K562 (cell line): ENCODE measurements around the gene NEMF. TPM values are rescaled to one million over a fixed set of nuclear protein-coding genes. Genes with fewer than 3 reads are reported as not detected.

Experiments
- BCOR ChIP-seq: fragments of 450-650 bp; IDR thresholded peaks from 2 replicates; pipeline ENCODE4 v1.6.1; 2016
- BRF1 ChIP-seq: IDR thresholded peaks from 3 replicates; pipeline ENCODE4 v1.6.1; 2011; ENCODE audit warnings: borderline replicate concordance, mild to moderate bottlenecking; ENCODE audit not compliant: insufficient read length; ENCODE audit errors: extremely low read depth
- C11orf30 ChIP-seq: fragments of 450-650 bp; IDR thresholded peaks from 2 replicates; pipeline ENCODE4 v1.6.1; 2016; ENCODE audit warnings: low read depth, mild to moderate bottlenecking
- FOSL1 ChIP-seq: fragments of 200-800 bp; sonication (Bioruptor generic); conservative IDR thresholded peaks from 2 replicates; pipeline ENCODE4 v1.6.1; 2016; ENCODE audit warnings: missing genetic modification characterization, missing compliant biosample characterization
- FOXJ3 ChIP-seq: sonication (generic); formaldehyde crosslinking; IDR thresholded peaks from 2 replicates; pipeline ENCODE4 v1.4.0; 2020; ENCODE audit warnings: mild to moderate bottlenecking, missing genetic modification reagents
- HMG20B ChIP-seq: fragments of 250-450 bp; sonication (Bioruptor Pico); IDR thresholded peaks from 2 replicates; pipeline ENCODE4 v1.5.0; 2021; ENCODE audit warnings: mild to moderate bottlenecking
- KDM4B ChIP-seq, 2 experiments: fragments of 450-650 bp in 1 of 2; sonication (generic) in 1 of 2; IDR thresholded peaks; 2 replicates each; pipeline ENCODE4 v1.6.1; 2016 to 2017; ENCODE audit warnings: borderline replicate concordance in 2 of 2, antibody characterized with exemption in 1 of 2, low read depth in 1 of 2, mild to moderate bottlenecking in 1 of 2
- MAFG ChIP-seq: fragments of 450-650 bp; conservative IDR thresholded peaks from 2 replicates; pipeline ENCODE4 v1.6.1; 2016; ENCODE audit warnings: missing genetic modification characterization, missing compliant biosample characterization
- MTA1 ChIP-seq: fragments of 450-650 bp; IDR thresholded peaks from 2 replicates; pipeline ENCODE4 v1.6.1; 2017; ENCODE audit warnings: borderline replicate concordance
- MTA3 ChIP-seq: fragments of 450-650 bp; formaldehyde crosslinking; IDR thresholded peaks from 2 replicates; pipeline ENCODE4 v1.6.1; 2017; ENCODE audit warnings: mild to moderate bottlenecking, borderline replicate concordance
- NR2C1 ChIP-seq, 2 experiments: fragments of 450-650 bp; IDR thresholded peaks; 2 replicates each; pipeline ENCODE4 v1.6.1; 2017; ENCODE audit warnings: mild to moderate bottlenecking in 2 of 2, antibody characterized with exemption in 1 of 2, inconsistent platforms in 1 of 2, missing compliant biosample characterization in 1 of 2, missing genetic modification characterization in 1 of 2
- SIN3B ChIP-seq: fragments of 450-650 bp; IDR thresholded peaks from 2 replicates; pipeline ENCODE4 v1.6.1; 2017; ENCODE audit warnings: low read depth, mild to moderate bottlenecking, moderate library complexity
- TEAD4 ChIP-seq, 2 experiments: sonication (generic) in 1 of 2; formaldehyde crosslinking in 1 of 2; IDR thresholded peaks; 2 replicates each; pipeline versions ENCODE4 v1.6.1 to v1.8.0; 2012 to 2022; ENCODE audit warnings: borderline replicate concordance in 1 of 2, inconsistent platforms in 1 of 2, low read length in 1 of 2, mild to moderate bottlenecking in 1 of 2, missing genetic modification reagents in 1 of 2
- XRCC4 ChIP-seq: IDR thresholded peaks from one replicate; pipeline ENCODE4 v1.6.1; 2011; ENCODE audit not compliant: insufficient read depth, insufficient read length; ENCODE audit errors: extremely low read depth
- ZBTB17 ChIP-seq: fragments of 450-650 bp; formaldehyde crosslinking; IDR thresholded peaks from 2 replicates; pipeline ENCODE4 v1.4.0; 2020; ENCODE audit warnings: mild to moderate bottlenecking
- ZNF274 ChIP-seq: IDR thresholded peaks from 2 replicates; pipeline ENCODE4 v1.6.1; 2011; ENCODE audit warnings: low read depth, mild to moderate bottlenecking, low read length, moderate library complexity, borderline replicate concordance
- ZNF583 ChIP-seq: fragments of 250-450 bp; sonication (Bioruptor Pico); IDR thresholded peaks from 2 replicates; pipeline ENCODE4 v1.4.0; 2020
- polyA plus RNA-seq, 8 experiments: library from polyadenylated mRNA; depleted of rRNA in 4 of 8; stranded (reverse) in 5 of 8; unstranded in 3 of 8; fragments of >200 nt; fragmentation: Nextera tagmentation in 2 of 8; fragmentation: Illumina TruSeq in 1 of 8; extraction: Ambion mirVana in 2 of 8; extraction: Trizol in 1 of 8; gene quantifications; 2 replicates each; pipeline versions ENCODE4 v1.2.1 to v1.2.3, GENCODE V29; 2011 to 2014; ENCODE audit warnings: inconsistent platforms in 1 of 8, missing spikeins in 1 of 8
- total RNA-seq, 7 experiments: library from RNA; depleted of rRNA in 6 of 7; stranded (reverse); fragments of >200 nt in 6 of 7; fragmentation: Illumina TruSeq in 2 of 7; extraction: Trizol in 2 of 7; gene quantifications; 2 replicates each; pipeline versions ENCODE4 v1.2.1 to v1.2.3, GENCODE V29; 2011 to 2021; ENCODE audit warnings: low replicate concordance in 1 of 7
- TF ChIP-seq, protein P1 (sequence below), 2 experiments: fragments of 200-800 bp in 1 of 2; sonication (Bioruptor generic) in 1 of 2; sonication (generic) in 1 of 2; formaldehyde crosslinking in 1 of 2; IDR thresholded peaks in 1 of 2; conservative IDR thresholded peaks in 1 of 2; 2 replicates each; pipeline versions ENCODE4 v1.5.0 to v1.6.1; 2016 to 2020; ENCODE audit warnings: missing compliant biosample characterization in 1 of 2, missing genetic modification characterization in 1 of 2, missing genetic modification reagents in 1 of 2
- TF ChIP-seq, protein P2 (sequence below): sonication (generic); formaldehyde crosslinking; IDR thresholded peaks from 2 replicates; pipeline ENCODE4 v1.9.0; 2022; ENCODE audit warnings: mild to moderate bottlenecking, missing genetic modification reagents
- TF ChIP-seq, protein P3 (sequence below): fragments of 250-450 bp; sonication (Bioruptor Pico); IDR thresholded peaks from 2 replicates; pipeline ENCODE4 v1.8.0; 2021; ENCODE audit warnings: mild to moderate bottlenecking, moderate library complexity

NEMF gene
- total and polyA plus RNA-seq, 9 of the 15 experiments (the other 6 are each of a cell fraction or from before 2014, with no cell fraction given) = 38.8 to 94.4 (median 61.0) TPM

DNA sequence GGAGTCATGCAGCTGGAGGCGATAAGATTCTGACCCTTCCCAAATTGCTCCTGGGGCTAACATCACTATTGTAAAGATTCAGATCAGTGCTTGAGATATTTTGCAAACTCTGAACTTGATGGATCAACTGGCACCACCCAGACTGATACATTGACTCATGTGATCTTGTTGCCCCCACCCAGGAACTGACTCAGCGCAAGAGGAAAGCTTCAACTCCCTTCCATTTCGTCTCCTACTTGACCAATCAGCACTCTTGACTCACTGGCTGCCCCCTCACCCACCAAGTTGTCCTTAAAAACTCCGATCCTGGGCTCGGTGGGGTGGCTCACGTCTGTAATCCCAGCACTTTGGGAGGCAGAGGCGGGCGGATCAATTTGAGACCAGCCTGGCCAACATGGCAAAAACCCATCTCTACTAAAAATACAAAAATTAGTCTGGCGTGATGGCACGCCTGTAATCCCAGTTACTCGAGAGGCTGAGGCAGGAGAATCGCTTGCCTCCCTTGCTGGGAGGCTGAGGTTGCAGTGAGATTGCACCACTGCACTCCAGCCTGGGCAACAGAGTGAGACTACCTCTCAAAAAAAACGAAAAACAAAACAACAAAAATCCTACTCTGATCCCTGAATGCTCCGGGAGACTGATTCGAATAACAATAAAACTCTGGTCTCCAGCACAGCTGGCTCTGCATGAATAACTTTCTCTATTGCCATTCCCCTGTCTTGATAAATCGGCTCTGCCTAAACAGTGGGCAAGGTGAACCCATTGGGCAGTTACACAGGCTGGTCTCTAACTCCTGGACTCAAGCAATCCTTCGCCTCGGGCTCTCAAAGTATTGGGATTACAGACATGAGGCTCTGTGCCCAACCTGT is 30.5 kb upstream of the NEMF start (continued):
- TF ChIP-seq, protein P1, sequence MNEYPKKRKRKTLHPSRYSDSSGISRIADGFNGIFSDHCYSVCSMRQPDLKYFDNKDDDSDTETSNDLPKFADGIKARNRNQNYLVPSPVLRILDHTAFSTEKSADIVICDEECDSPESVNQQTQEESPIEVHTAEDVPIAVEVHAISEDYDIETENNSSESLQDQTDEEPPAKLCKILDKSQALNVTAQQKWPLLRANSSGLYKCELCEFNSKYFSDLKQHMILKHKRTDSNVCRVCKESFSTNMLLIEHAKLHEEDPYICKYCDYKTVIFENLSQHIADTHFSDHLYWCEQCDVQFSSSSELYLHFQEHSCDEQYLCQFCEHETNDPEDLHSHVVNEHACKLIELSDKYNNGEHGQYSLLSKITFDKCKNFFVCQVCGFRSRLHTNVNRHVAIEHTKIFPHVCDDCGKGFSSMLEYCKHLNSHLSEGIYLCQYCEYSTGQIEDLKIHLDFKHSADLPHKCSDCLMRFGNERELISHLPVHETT (CRISPR knock-in tag; conservative IDR thresholded peaks at IDR 0.05 in 1 of 2, IDR thresholded peaks at IDR 0.05 in 1 of 2) = 0 out of 4 replicates have a peak, but pooled peaks of 1 of the 2 experiments have one; percentile 25
- TF ChIP-seq ZBTB17 (CRISPR knock-in tag) = no peak
- no peak for TF ChIP-seq FOXJ3
- no peak for TF ChIP-seq BCOR
- TF ChIP-seq KDM4B (IDR thresholded peaks at IDR 0.05; ENCODE audit: borderline replicate concordance in 2 of 2, low read depth in 1 of 2) = no peak
- TF ChIP-seq SIN3B = no peak
- TF ChIP-seq, protein P2, sequence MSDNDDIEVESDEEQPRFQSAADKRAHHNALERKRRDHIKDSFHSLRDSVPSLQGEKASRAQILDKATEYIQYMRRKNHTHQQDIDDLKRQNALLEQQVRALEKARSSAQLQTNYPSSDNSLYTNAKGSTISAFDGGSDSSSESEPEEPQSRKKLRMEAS (CRISPR knock-in tag) = no peak
- no peak for TF ChIP-seq HMG20B (CRISPR knock-in tag)
- TF ChIP-seq ZNF583 (CRISPR knock-in tag) = no peak
- no peak for TF ChIP-seq BRF1
- TF ChIP-seq MTA3 = no peak
- TF ChIP-seq FOSL1 (tag) = peak; percentile 69
- no peak for TF ChIP-seq NR2C1 (IDR thresholded peaks at IDR 0.05)
- 0 out of 2 replicates have a peak, but pooled peaks have one; percentile 8 for TF ChIP-seq NR2C1 (tag; IDR thresholded peaks at IDR 0.05)
- no peak for TF ChIP-seq ZNF274
- 0 out of 2 replicates have a peak, but pooled peaks have one; percentile 20 for TF ChIP-seq MAFG (tag)
- TF ChIP-seq, protein P3, sequence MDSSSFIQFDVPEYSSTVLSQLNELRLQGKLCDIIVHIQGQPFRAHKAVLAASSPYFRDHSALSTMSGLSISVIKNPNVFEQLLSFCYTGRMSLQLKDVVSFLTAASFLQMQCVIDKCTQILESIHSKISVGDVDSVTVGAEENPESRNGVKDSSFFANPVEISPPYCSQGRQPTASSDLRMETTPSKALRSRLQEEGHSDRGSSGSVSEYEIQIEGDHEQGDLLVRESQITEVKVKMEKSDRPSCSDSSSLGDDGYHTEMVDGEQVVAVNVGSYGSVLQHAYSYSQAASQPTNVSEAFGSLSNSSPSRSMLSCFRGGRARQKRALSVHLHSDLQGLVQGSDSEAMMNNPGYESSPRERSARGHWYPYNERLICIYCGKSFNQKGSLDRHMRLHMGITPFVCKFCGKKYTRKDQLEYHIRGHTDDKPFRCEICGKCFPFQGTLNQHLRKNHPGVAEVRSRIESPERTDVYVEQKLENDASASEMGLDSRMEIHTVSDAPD = no peak
- no peak for TF ChIP-seq XRCC4
- TF ChIP-seq TEAD4 (IDR thresholded peaks at IDR 0.05; ENCODE audit: low read length) = no peak
- no peak for TF ChIP-seq TEAD4 (CRISPR knock-in tag; IDR thresholded peaks at IDR 0.05; ENCODE audit: borderline replicate concordance)
- TF ChIP-seq C11orf30 = 0 out of 2 replicates have a peak, but pooled peaks have one; percentile 27
- no peak for TF ChIP-seq MTA1
